Fibroblast of lung (primary cell): ENCODE results near the gene ZNF211. TPM values are rescaled to one million over a fixed set of nuclear protein-coding genes. Genes with fewer than 3 reads are reported as not detected.

Experiments
- DNase-seq, 2 donors: peaks; one replicate each; pipeline versions ENCODE4 v3.0.0 to v3.0.0-alpha.2; 2010; ENCODE audit warnings: low read depth in 2 of 2
- H2AFZ ChIP-seq: 2 replicates; pipeline ENCODE4 v1.5.1; 2012; ENCODE audit warnings: low read length, control low read depth, inconsistent platforms
- H3K27ac ChIP-seq: 2 replicates; pipeline ENCODE4 v1.5.1; 2011; ENCODE audit warnings: low read length, control low read depth; ENCODE audit not compliant: insufficient read depth
- H3K27me3 ChIP-seq: 2 replicates; pipeline ENCODE4 v1.5.1; 2011; ENCODE audit warnings: mild to moderate bottlenecking, low read length; ENCODE audit not compliant: control insufficient read depth, insufficient read depth
- H3K36me3 ChIP-seq: 2 replicates; pipeline ENCODE4 v1.5.1; 2011; ENCODE audit warnings: low read length; ENCODE audit not compliant: control insufficient read depth, insufficient read depth
- H3K4me1 ChIP-seq: 2 replicates; pipeline ENCODE4 v1.5.1; 2011; ENCODE audit warnings: low read length; ENCODE audit not compliant: control insufficient read depth, insufficient read depth; ENCODE audit errors: extremely low read depth
- H3K4me2 ChIP-seq: 2 replicates; pipeline ENCODE4 v1.5.1; 2011; ENCODE audit warnings: low read length, control low read depth; ENCODE audit not compliant: insufficient read depth; ENCODE audit errors: extremely low read depth
- H3K4me3 ChIP-seq, 4 experiments: fragments of 200-600 bp in 1 of 4; sonication (generic) in 1 of 4; replicated peaks in 1 of 4; 2 replicates each; pipeline ENCODE4 v1.5.1; 2011 to 2016; ENCODE audit warnings: low read length in 4 of 4, low read depth in 3 of 4, mild to moderate bottlenecking in 3 of 4, control low read depth in 2 of 4, inconsistent platforms in 1 of 4, mixed read lengths in 1 of 4; ENCODE audit not compliant: insufficient read depth in 1 of 4; ENCODE audit errors: control extremely low read depth in 1 of 4
- H3K79me2 ChIP-seq: 2 replicates; pipeline ENCODE4 v1.5.1; 2012; ENCODE audit warnings: mild to moderate bottlenecking, low read length, inconsistent platforms; ENCODE audit not compliant: control insufficient read depth, insufficient read depth
- H3K9ac ChIP-seq: 2 replicates; pipeline ENCODE4 v1.5.1; 2011; ENCODE audit warnings: mild to moderate bottlenecking, low read length, control low read depth; ENCODE audit not compliant: insufficient read depth
- H3K9me3 ChIP-seq: 2 replicates; pipeline ENCODE4 v1.5.1; 2012; ENCODE audit warnings: low read depth, low read length; ENCODE audit not compliant: control insufficient read depth, insufficient read depth
- H4K20me1 ChIP-seq: 2 replicates; pipeline ENCODE4 v1.5.1; 2011; ENCODE audit warnings: low read length; ENCODE audit not compliant: control insufficient read depth, insufficient read depth; ENCODE audit errors: extremely low read depth
- EZH2 ChIP-seq: IDR thresholded peaks from 2 replicates; pipeline ENCODE4 v1.5.1; 2012; ENCODE audit warnings: low read length, control low read depth, mild to moderate bottlenecking; ENCODE audit errors: missing control alignments
- polyA plus RNA-seq, 2 donors: library from polyadenylated mRNA; depleted of rRNA in 1 of 2; stranded (reverse) in 1 of 2; unstranded in 1 of 2; fragments of >200 nt; gene quantifications; 2 replicates each; pipeline ENCODE4 v1.2.1, GENCODE V29; 2011 to 2012; ENCODE audit warnings: missing spikeins in 1 of 2
- total RNA-seq: library from RNA; depleted of rRNA; stranded (reverse); fragments of >200 nt; gene quantifications from 2 replicates; pipeline ENCODE4 v1.2.1, GENCODE V29; 2014
- TF ChIP-seq, protein P1 (sequence below), 2 donors: IDR thresholded peaks in 1 of 2; conservative IDR thresholded peaks in 1 of 2; 1 replicate in 1 of 2; 2 replicates in 1 of 2; pipeline ENCODE4 v1.5.1; 2011 to 2012; ENCODE audit warnings: low read length in 2 of 2, control low read depth in 1 of 2, inconsistent platforms in 1 of 2, low read depth in 1 of 2, mild to moderate bottlenecking in 1 of 2

ZNF211 gene
- total and polyA plus RNA-seq, 2 donors (not counting 1 experiment from before 2014, with no cell fraction given), result 9.1 to 16.8 TPM

DNA sequence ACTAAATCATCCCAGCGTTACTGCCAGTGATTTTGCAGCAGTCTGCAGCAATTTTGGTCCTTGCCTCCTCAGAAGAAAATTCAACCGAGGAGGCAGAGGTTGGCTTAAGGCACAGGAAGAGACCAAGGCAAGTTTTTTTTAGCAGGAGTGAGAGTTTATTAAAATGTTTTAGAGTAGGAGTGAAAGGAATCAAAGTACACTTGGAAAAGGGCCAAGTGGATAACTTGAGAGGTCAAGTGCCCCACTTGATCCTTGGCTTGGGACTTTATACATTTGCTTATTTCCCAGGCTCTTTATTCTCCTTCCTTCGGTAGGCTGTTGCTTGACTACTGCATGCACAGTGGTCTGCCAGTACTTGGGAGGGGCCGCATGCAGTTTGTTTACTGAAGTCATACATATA is 21.9 kb upstream of the ZNF211 start:
- Histone ChIP-seq H3K79me2 (peaks cover 20% of the 10 kb centered on the region), H3K4me3 (no peak overlapping the region), H4K20me1 (no peaks in the 10 kb centered on the region), H3K4me1 (no peaks in the 10 kb centered on the region), H3K27ac (no peak overlapping the region), H3K27me3 (no peaks in the 10 kb centered on the region), H2AFZ (no peak overlapping the region), H3K9ac (no peak overlapping the region), H3K9me3 (peaks cover 8% of the 10 kb centered on the region), H3K36me3 (peaks cover 7% of the 10 kb centered on the region), H3K4me2 (no peak overlapping the region)
- TF ChIP-seq, protein P1, sequence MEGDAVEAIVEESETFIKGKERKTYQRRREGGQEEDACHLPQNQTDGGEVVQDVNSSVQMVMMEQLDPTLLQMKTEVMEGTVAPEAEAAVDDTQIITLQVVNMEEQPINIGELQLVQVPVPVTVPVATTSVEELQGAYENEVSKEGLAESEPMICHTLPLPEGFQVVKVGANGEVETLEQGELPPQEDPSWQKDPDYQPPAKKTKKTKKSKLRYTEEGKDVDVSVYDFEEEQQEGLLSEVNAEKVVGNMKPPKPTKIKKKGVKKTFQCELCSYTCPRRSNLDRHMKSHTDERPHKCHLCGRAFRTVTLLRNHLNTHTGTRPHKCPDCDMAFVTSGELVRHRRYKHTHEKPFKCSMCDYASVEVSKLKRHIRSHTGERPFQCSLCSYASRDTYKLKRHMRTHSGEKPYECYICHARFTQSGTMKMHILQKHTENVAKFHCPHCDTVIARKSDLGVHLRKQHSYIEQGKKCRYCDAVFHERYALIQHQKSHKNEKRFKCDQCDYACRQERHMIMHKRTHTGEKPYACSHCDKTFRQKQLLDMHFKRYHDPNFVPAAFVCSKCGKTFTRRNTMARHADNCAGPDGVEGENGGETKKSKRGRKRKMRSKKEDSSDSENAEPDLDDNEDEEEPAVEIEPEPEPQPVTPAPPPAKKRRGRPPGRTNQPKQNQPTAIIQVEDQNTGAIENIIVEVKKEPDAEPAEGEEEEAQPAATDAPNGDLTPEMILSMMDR (conservative IDR thresholded peaks at IDR 0.05 in 1 of 2, IDR thresholded peaks at IDR 0.05 in 1 of 2; ENCODE audit: low read depth in 1 of 2, low read length in 2 of 2), result no peak
- TF ChIP-seq EZH2, result no peak
- DNase-seq, result no peak

DNA sequence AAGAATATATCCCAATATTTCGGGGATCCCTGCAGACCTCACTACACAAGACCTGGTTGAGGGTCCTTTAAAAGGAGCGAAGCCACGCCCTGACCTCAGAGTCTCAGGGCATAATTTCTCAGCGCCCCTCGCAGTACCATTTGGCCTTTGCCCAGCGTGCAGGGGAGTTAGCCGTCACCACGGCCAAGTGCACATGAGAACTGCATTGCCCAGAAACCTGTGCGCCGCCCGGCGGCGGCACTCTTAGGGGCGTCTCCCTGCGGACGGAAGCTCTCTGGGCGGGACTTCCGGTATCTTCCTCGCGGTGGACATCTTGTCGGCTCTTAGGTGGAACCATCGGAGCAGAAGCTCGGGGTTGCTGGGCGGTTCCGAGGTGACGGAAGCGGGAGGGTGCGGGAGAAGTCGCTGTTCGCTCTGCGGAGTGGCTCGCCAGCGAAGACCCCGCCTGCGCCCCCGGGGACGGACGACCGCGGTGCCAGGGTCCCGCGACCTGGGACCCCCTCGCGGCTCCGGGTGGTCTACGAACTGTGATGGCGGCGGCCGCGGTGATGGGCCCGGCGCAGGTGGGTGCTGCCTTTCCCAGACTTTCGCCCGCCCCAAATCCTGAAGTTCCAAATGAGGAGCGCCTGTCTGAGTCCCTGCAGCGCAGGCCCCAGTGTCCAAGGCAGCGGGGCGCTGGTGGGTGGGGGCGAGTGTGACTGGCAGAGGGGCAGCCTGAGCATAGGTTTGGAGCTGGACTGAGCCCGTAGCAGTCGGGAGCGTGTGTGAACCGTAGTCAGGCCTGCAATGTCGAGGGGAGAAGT is 18.8 kb upstream of the ZNF211 start, which contains the start of gene ZNF134:
Gene ZNF134, plus strand, starts transcription at position 302 of the 803 bp plus-strand sequence. CDS start 5,227 bp downstream, outside the sequence.
- Histone ChIP-seq H3K4me1 (no peaks in the 10 kb centered on the region), H3K4me2 (peak within 1 kb of the TSS; percentile 56), H3K36me3 (peaks cover 8% of the 10 kb centered on the region), H3K27me3 (no peaks in the 10 kb centered on the region), H3K4me3 (peak within 1 kb of the TSS; percentile 79 to 90 (median 82)), H3K27ac (peak within 1 kb of the TSS; percentile 63), H3K9ac (peak within 1 kb of the TSS; percentile 72), H3K79me2 (peaks cover 49% of the 10 kb centered on the region), H3K9me3 (peaks cover 9% of the 10 kb centered on the region), H2AFZ (peak within 1 kb of the TSS; percentile 93), H4K20me1 (no peaks in the 10 kb centered on the region)
- peak; percentile 89 to 90 for DNase-seq
- TF ChIP-seq, protein P1 (conservative IDR thresholded peaks at IDR 0.05 in 1 of 2, IDR thresholded peaks at IDR 0.05 in 1 of 2; ENCODE audit: low read depth in 1 of 2, low read length in 2 of 2), result peak; percentile 31 to 48
- TF ChIP-seq EZH2, result no peak

DNA sequence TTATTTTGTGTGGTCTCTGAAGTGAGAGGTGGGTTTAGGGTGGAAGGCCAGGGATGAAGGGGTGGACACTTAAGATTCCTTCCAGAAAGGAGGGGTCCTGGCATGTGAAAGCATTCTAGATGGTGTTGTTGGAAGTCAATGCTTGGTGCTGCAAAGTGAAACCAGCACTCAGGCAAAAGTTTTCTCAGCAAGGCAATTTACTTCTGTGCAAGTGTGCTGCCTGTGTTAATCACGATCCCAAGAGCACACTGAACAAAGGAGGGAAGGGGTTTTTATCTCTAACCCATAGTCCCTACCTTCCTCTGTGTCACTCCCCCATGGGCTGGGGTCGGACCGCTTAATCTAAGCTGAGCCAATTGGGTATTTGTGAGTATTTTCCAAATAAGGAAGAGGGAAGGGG is 17.6 kb upstream of the ZNF211 start:
- Histone ChIP-seq H3K27ac (no peak overlapping the region), H3K4me2 (no peak overlapping the region), H3K79me2 (peaks cover 51% of the 10 kb centered on the region), H4K20me1 (no peaks in the 10 kb centered on the region), H3K9me3 (peaks cover 12% of the 10 kb centered on the region), H2AFZ (no peak overlapping the region), H3K4me3 (peak overlapping the region; percentile 79 to 90 (median 82)), H3K36me3 (peaks cover 8% of the 10 kb centered on the region), H3K4me1 (no peaks in the 10 kb centered on the region), H3K27me3 (no peaks in the 10 kb centered on the region), H3K9ac (no peak overlapping the region)
- no peak for DNase-seq
- TF ChIP-seq EZH2, result no peak
- TF ChIP-seq, protein P1 (conservative IDR thresholded peaks at IDR 0.05 in 1 of 2, IDR thresholded peaks at IDR 0.05 in 1 of 2; ENCODE audit: low read depth in 1 of 2, low read length in 2 of 2), result no peak
